Neutrophil (primary cell): ENCODE data around the gene CEMIP.

Experiments
- H3K27ac ChIP-seq: fragments of 200-600 bp; sonication (generic); 2 replicates; pipeline ENCODE4 v1.5.1; 2016; ENCODE audit warnings: mild to moderate bottlenecking, moderate library complexity
- H3K27me3 ChIP-seq: fragments of 200-600 bp; sonication (generic); 2 replicates; pipeline ENCODE4 v1.6.0; 2016; ENCODE audit warnings: mild to moderate bottlenecking
- H3K36me3 ChIP-seq: fragments of 200-600 bp; sonication (generic); 2 replicates; pipeline ENCODE4 v1.5.1; 2017
- H3K4me1 ChIP-seq, 2 experiments: fragments of 200-600 bp in 1 of 2; sonication (generic) in 1 of 2; 1 replicate in 1 of 2; 2 replicates in 1 of 2; pipeline versions ENCODE4 v1.5.1 to v1.6.1; 2013 to 2016; ENCODE audit warnings: low read depth in 1 of 2, low read length in 1 of 2, mild to moderate bottlenecking in 1 of 2, moderate library complexity in 1 of 2; ENCODE audit not compliant: control insufficient read depth in 1 of 2, insufficient read depth in 1 of 2
- H3K4me3 ChIP-seq, 2 experiments: fragments of 200-600 bp in 1 of 2; sonication (generic) in 1 of 2; 1 replicate in 1 of 2; 2 replicates in 1 of 2; pipeline ENCODE4 v1.5.1; 2013 to 2016; ENCODE audit warnings: low read depth in 1 of 2, low read length in 1 of 2, mild to moderate bottlenecking in 1 of 2, moderate library complexity in 1 of 2
- H3K9me3 ChIP-seq: fragments of 200-600 bp; sonication (generic); 2 replicates; pipeline ENCODE4 v1.5.1; 2016
- CTCF ChIP-seq: fragments of 200-600 bp; sonication (generic); IDR thresholded peaks from 2 replicates; pipeline ENCODE4 v1.5.1; 2016; ENCODE audit warnings: antibody characterized with exemption

CEMIP gene

GRCh38 chr15:80898040-80898439, 118.9 kb downstream of the CEMIP start:
- no peak for TF ChIP-seq CTCF
- H3K36me3 ChIP-seq: no peaks in the 10 kb centered on the region
- H3K4me3 ChIP-seq: no peak overlapping the region
- H3K4me1 ChIP-seq: no peaks in the 10 kb centered on the region
- H3K27me3 ChIP-seq: no peaks in the 10 kb centered on the region
- H3K27ac ChIP-seq: no peak overlapping the region
- H3K9me3 ChIP-seq: no peaks in the 10 kb centered on the region

GRCh38 chr15:80902298-80902801, 123.2 kb downstream of the CEMIP start:
- TF ChIP-seq CTCF: no peak
- Histone ChIP-seq H3K27ac (no peak overlapping the region), H3K4me3 (no peak overlapping the region), H3K27me3 (no peaks in the 10 kb centered on the region), H3K36me3 (no peaks in the 10 kb centered on the region), H3K9me3 (no peaks in the 10 kb centered on the region), H3K4me1 (no peaks in the 10 kb centered on the region)

- H3K36me3 ChIP-seq: no peaks in the 10 kb centered on the region
- H3K27ac ChIP-seq: no peak overlapping the region
- H3K4me1 ChIP-seq: no peaks in the 10 kb centered on the region
- TF ChIP-seq CTCF: no peak
- H3K4me3 ChIP-seq: no peak overlapping the region
- H3K27me3 ChIP-seq: no peaks in the 10 kb centered on the region
- no peaks in the 10 kb centered on the region for H3K9me3 ChIP-seq
Measured at GRCh38 chr15:80904998-80905397, 125.8 kb downstream of the CEMIP start.

DNA sequence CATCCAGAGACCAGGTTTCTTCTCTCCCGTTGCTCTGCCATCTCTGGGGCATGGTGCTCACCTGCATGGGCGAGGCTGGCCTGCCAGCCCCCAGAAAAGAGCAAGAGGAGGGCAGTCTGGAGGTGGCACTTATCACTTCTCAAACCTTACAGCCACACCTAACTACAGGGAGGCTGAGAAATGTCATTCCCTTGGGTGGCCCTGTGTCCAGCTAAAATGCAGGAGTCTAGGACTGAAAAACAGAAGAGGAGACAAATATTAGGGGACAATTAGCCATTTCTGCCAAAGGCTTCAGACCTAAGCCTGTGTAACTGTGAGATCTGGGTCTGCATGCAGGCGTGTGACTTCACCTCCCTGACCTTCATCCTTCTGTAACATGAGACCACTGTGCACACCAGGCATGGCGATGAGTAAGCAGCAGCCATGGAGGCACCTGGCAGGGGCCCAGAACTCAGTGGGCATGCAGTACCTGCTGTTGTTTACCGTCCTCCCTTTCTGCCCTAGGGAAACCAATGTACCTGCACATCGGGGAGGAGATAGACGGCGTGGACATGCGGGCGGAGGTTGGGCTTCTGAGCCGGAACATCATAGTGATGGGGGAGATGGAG, 127.1 kb downstream of the CEMIP start:
- no peaks in the 10 kb centered on the region for H3K9me3 ChIP-seq
- H3K4me3 ChIP-seq: no peak overlapping the region
- no peak overlapping the region for H3K27ac ChIP-seq
- no peaks in the 10 kb centered on the region for H3K27me3 ChIP-seq
- no peaks in the 10 kb centered on the region for H3K36me3 ChIP-seq
- H3K4me1 ChIP-seq: no peaks in the 10 kb centered on the region
- no peak for TF ChIP-seq CTCF

GRCh38 chr15:80911821-80912220, 132.7 kb downstream of the CEMIP start:
- no peaks in the 10 kb centered on the region for H3K27me3 ChIP-seq

More at GRCh38 chr15:80911821-80912220, 132.7 kb downstream of the CEMIP start:
- no peaks in the 10 kb centered on the region for H3K4me1 ChIP-seq
- no peak overlapping the region for H3K27ac ChIP-seq
- no peaks in the 10 kb centered on the region for H3K9me3 ChIP-seq
- H3K36me3 ChIP-seq: no peaks in the 10 kb centered on the region
- H3K4me3 ChIP-seq: no peak overlapping the region
- no peak for TF ChIP-seq CTCF
